Bone marrow (tissue), 2 donors: ENCODE data around the gene LNX1.
"Not testable (repeated sequence)": the region's sequence is repeated elsewhere in the genome, so short reads cannot be mapped to it uniquely, and the experiment has no call there.

Experiments used
- DNase-seq, 2 donors: peaks; one replicate each; lab custom pipeline; 2025; lab: John Stamatoyannopoulos, UW

LNX1 gene

DNA sequence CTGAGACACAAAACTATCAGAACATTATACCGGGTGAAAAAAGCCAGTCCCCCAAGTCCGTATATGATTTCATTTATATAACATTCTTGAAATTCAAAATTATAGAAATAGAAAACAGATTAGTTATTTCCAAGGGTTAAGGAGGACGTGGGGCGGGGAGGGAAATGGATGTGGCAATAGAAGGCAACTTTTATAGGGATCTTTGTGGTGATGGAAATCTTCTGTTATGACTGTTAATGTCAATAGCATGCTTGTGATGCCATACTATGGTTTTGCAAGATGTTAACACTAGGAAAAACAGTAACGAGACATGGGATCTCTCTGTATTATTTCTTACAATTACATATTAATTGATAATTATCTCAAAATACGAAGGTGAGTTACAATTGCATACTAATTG is 96.4 kb downstream of the LNX1 start:
- DNase-seq, result no peak

- no peak for DNase-seq
Observed at GRCh38 chr4:53490965-53491622, 100.2 kb downstream of the LNX1 start.

DNA sequence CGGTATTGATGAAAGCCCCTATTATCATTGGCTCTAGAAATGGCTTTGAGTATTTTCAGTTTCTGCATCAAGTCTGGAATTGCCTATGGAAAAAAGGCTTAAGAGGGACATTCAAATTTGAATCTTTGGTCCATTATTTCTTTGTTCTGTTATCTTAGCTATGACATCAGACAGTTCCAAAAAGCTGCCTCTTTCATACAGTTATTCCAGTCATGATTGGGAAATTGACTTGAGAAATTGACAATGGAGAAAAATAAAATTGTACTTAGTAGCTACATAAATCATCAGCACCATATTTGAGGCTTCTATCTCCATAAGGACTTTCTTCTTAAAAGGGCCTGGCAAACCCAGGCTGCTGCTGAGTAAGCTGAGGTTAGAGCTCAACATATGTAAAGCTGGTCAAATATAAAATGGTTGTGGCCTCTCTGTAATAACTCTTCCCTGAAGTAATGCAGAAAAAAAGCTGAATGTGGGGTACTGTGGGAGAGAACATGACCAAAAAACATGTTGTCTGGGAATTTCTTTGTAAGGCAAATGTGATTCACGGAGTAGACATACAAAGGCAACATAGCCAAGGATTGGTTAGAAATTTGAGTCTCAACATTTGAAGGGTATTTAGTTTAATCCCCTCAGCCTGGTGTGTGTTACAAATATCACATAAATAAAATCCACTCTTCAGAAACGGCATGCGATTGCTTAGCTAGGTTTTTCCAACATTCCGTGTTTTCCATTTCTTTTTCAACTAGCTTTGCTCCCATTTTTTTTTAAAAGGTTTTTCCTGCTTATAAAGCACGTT is 100.9 kb downstream of the LNX1 start:
- no peak for DNase-seq

DNA sequence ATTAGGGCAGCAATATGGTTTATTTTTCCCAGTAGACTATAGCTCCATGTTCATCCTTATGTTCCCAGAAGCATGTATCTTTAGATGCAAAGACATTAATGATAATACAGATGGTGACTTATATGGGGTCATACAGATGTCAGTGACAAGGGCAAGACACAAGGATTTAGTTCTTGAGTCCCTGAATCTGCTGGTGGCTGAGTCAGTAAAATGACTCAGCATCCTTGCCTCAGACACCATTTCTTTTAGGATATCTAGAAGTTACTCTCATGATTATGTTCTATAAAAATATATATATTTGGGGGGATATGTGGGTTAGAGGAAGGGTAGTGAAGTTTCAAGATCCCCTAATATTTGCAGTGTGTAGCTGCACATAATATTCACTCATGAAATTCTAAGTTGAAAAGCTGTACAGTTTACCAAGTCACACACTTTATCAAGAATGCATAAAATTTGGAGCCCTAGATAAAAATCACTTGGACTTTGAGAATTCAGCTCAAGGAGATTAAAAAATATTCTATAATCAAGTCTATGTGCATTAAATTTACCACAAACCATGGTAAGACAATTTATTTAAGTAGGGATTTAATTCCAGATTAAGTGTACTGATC is 101.9 kb downstream of the LNX1 start:
- DNase-seq, result no peak

DNA sequence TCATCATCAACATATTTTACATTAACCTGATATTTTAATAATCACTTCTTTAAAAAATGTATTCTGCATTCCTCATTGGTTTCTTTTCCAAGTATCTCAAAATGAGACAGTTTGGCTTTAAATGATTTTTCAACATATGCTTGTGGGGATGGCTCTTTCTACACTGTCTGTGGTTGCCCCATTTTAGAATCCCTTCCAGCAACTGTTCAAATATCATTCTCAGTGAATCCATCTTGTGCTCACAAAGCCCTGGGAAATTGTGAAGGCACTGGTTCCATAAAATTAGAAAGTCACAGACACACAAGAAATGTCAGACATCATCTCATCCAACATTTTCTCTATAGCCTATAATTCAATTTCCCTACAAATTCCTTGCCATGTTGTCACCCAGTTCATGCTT is 103.5 kb downstream of the LNX1 start:
- DNase-seq, result no peak

- DNase-seq, result no peak
Observed at GRCh38 chr4:53485658-53486040, 105.6 kb downstream of the LNX1 start.

- DNase-seq, result no peak
Observed at GRCh38 chr4:53484911-53485657, 106.2 kb downstream of the LNX1 start.

DNA sequence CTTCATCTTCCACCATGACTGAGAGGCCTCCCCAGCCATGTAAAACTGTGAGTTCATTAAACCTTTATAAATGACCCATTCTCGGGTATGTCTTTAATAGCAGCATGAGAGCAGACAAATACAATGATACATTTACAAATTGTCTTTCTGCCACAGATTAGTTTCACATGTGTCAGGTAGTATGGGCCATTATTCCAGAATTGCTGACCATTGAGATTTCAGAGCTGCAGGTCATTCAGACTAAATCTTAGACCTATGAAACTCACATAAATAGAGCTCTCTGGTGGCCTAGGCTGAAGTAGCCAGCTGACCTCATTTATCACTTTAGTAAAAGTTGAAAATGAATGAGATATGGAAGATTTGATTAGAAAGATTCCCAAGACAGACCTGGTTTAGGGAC is 108.0 kb downstream of the LNX1 start:
- no peak for DNase-seq

DNA sequence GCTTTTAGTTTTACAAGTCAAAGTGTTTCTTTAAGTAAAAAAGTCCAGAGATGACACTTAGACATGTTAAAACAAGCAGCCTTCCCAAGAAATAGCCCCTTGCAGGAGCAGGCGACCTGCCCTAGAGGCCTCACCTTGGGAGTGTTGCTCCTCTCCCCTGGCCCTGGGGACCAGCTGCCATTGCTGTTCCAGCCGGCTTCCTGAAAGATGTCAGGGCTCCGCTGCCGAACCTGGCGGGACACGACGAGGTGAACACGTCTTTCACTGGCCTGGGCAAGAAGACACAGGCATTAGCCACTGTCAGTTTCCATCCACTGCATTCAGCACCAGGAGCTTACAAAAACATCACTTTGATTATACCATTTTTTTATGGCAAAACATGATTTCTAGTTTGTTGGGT is 109.7 kb downstream of the LNX1 start:
- DNase-seq, result no peak

DNA sequence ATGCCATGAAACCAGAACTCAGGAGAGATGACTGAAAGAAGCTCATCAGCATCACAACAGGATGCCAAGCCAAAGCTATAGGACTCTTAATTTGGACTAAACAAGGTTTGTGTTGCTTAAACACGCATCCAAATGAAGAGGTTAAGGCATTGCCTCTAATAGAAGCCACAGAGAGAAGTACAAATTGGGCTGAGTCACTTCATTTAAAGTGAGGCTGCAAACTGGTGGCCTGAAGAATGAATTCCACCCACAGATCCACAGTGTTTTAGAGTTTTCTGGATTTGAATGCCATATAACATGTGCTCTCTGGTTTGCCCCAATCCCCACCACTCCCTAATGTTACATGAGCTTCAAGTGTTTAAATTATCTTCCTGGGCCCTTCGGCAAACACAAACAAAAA is 110.4 kb downstream of the LNX1 start:
- DNase-seq, result no peak

DNA sequence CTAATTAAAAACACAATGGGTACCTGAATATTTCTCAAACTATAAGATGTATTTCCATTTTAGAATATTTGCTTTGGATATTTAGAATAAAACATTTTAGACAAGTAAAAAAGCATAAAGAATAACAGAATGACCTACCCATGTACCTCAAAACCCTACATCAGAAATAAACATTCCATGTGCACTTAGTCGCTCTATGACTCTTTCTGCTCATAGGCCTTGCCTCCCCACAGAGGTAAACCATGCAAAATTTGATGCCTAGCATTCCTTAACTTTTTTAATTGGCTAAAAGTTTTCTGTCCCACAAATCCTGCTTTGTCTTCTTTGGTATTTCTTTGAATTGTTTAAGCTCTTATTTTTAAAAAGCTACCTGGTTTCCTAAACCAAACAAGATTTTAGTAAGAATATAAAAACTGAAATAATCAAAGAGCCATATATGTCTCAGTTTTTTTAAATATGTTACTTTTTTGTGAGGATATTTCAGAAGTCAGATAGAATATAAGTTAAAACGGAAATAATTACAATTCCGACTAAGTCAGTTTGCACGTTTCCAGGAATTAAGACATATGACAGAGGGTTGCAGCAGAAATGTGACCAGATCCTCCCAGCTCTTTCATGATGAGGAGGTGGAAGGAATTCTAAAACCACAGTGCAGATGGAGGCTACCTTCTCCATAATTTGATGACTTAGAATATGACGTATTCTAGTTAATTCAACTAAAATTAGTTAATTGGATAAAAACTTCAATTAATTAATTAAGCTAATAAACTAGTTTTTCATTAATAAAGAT is 111.4 kb downstream of the LNX1 start:
- no peak for DNase-seq

GRCh38 chr4:53478671-53479456 is 112.4 kb downstream of the LNX1 start:
- DNase-seq, result no peak

DNA sequence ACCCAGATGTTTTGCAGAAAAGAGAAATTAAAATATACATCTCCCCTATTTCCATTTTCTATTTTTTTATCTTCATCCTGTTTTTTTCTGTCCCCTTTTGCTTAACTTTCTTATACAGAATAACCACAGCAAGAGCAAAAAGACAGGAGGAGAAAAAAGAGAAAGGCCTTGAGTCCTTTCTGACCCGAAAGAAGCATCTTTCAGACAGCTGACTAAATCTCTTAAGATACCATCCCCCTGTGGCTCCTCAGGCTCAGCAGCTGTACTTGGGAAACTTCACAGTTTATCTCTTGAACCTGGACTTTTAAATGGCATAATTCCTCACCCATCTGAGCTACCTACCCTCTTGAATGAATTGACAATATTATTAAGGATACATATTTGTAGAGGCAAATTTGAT is 113.7 kb downstream of the LNX1 start:
- DNase-seq, result no peak

DNA sequence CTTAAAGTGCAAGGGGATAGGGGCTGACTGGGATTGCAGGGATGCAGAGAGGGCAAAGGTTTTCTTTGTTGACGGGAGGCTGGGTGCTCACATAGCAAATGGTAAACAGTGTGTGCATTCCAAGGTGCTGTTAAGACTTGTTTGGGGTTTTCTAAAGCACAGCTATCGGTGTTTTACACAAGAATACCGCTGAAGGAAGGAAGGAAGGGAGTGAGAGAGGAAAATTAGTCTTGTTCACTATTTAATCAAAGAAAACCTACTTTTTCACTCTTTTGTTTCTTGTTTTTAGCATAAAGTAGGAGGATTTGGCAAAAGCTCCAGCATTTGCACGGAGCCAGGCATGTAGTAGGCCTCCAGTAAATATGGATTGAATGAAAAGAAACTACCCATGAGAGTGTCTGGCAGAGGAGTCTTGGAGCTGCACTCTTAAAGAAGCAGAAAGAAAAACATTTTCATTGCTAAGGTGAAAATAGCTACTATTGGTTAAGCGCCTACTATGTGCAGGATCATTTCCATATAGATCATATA is 114.2 kb downstream of the LNX1 start:
- DNase-seq, result no peak

- DNase-seq, result no peak
Observed at GRCh38 chr4:53476232-53477037, 114.9 kb downstream of the LNX1 start.

DNA sequence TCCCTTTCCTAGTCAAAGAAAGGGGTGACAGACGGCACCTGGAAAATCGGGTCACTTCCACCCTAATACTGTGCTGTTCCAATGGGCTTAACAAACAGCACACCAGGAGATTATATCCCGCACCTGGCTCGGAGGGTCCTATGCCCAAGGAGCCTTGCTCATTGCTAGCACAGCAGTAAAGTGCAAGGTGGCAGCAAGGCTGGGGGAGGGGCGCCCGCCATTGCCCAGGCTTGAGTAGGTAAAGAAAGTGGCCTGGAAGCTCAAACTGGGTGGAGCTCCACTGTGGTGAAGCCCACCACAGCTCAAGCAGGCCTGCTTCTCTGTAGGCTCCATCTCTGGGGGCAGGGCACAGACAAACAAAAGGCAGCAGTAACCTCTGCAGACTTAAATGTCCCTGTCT is 124.7 kb downstream of the LNX1 start:
- DNase-seq, result not testable (repeated sequence)

DNA sequence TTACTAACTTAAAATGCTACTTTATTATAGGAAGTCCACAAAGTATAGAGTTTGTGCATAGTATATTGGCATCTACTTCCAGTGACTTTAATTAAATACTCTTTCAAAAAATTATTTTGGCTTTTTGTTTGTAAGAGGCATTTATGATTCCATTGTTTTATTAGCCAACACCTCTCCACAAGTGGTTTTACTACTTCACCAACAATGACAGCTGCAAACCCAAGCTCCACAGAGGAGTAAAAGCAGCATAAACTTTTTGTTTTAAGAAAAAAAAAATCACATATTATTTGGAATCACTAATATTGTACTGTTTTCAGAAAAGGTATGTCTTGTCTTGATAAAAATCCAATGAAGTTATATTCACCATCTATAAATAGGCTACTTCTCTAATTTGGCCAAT is 125.4 kb downstream of the LNX1 start:
- DNase-seq, result no peak

DNA sequence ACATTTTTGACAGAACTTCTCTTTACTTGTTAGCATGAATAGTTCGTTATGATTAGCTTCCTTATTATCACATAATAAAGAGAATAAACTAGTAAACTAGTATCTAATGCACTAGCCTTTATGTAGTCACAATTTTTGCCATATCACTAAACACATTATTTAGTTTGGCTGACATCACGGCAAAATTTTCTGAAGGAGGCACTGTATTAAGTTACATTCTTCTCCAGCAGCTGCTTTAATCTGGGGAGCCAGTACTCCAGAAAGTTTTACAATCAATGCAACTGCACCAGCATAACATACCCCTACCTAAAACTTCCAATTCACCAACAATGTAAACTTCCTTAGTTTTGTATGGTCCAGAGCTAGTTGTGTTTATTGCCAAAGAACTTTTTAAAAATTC is 126.0 kb downstream of the LNX1 start:
- DNase-seq, result no peak

DNA sequence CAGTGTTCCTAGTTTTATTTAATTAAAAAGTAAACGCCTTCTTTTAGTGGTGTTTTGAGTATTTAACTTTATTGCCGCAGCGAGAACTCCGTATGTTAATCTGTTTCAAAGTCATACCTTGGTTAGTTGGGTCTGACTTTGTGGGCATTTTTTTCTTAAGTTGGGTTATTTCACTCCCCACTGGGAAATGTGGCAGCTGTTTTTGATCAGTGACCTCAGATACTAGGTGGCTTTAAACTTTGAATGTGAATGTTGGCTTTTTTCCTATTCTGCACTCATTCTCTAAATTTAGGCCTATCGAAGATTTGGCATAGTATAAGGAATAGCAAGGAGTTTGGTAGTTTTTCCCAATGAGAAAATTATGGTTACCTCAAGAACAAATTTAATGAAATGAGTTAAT is 127.9 kb downstream of the LNX1 start:
- DNase-seq, result no peak

- DNase-seq, result no peak
Observed at GRCh38 chr4:53461244-53461643, 130.0 kb downstream of the LNX1 start.
